Psoas muscle (tissue), 8 donors: ENCODE data around the gene SDHA. TPM values are rescaled to one million over a fixed set of nuclear protein-coding genes. Genes with fewer than 3 reads are reported as not detected.

Experiments used
- ATAC-seq, 4 donors: fragments of 200-7000 bp; cut with Tn5 transposase; one replicate each; pipeline ENCODE4 v1.9.1; 2020; ENCODE audit warnings: moderate library complexity in 3 of 4, mild to moderate bottlenecking in 2 of 4
- DNase-seq, 2 donors: peaks; one replicate each; pipeline ENCODE4 v3.0.0-alpha.2; 2020
- H3K27ac ChIP-seq: fragments of 200-600 bp; one replicate; pipeline ENCODE4 v1.8.0; 2022
- H3K27me3 ChIP-seq, 3 donors: fragments of 200-600 bp in 1 of 3; one replicate each; pipeline versions ENCODE4 v1.6.1 to v1.8.0; 2013 to 2022; ENCODE audit warnings: low read length in 2 of 3, mild to moderate bottlenecking in 2 of 3, moderate library complexity in 1 of 3; ENCODE audit not compliant: insufficient read depth in 3 of 3
- H3K36me3 ChIP-seq, 2 donors: fragments of 200-600 bp in 1 of 2; one replicate each; pipeline versions ENCODE4 v1.6.1 to v1.8.0; 2013 to 2022; ENCODE audit warnings: low read depth in 1 of 2, mild to moderate bottlenecking in 1 of 2, moderate library complexity in 1 of 2; ENCODE audit not compliant: insufficient read depth in 1 of 2
- H3K4me1 ChIP-seq: fragments of 200-600 bp; one replicate; pipeline ENCODE4 v1.8.0; 2022
- H3K4me3 ChIP-seq: fragments of 200-600 bp; one replicate; pipeline ENCODE4 v1.8.0; 2022; ENCODE audit warnings: mild to moderate bottlenecking
- H3K9me3 ChIP-seq: fragments of 200-600 bp; one replicate; pipeline ENCODE4 v1.8.0; 2022
- WGBS, 3 donors: extraction: QIAGEN DNeasy Blood & Tissue Kit; methylation state at CpG; one replicate each; pipeline versions ENCODE4 v1.1.6 to v1.1.7; 2013; 5-methylcytosine and 5-hydroxymethylcytosine counted together
- intact Hi-C, 2 donors: fragments of 100-400 bp; cut with DNase I; formaldehyde crosslinking; loops; one replicate each; pipeline versions ENCODE4 v1.11.0 to v1.14.2; 2022
- polyA plus RNA-seq, 3 donors: library from polyadenylated mRNA; stranded (reverse); fragments of 200-250 nt; gene quantifications; one replicate each; pipeline ENCODE4 v1.2.3, GENCODE V29; 2013
- total RNA-seq, 4 donors: library from RNA; stranded (reverse); fragmentation: NEBNext Ultra II Directional in 2 of 4; extraction: Animal tissue kit (Norgen Biotek cat#: 25700) in 2 of 4; gene quantifications; one replicate each; pipeline versions ENCODE4 v1.2.1 to v1.2.4, GENCODE V29; 2021 to 2023
- TF ChIP-seq, protein P1 (sequence below): fragments of 200-600 bp; IDR thresholded peaks from one replicate; pipeline ENCODE4 v1.8.0; 2022; ENCODE audit warnings: antibody characterized with exemption
- donor health status: healthy with polysubstance abuse.
- donor health status: DM: no; HTN: no; CAD: no; lungs with moderate emphysema.
- donor health status: Bipolar disorder and iron deficiency.
- donor health status: healthy.
- donor health status: DM: yes; HTN: yes; CAD: no.
- donor health status: DM: no; HTN: no; CAD: no.
- donor health status: DM: no; HTN: no; CAD: no.
- donor health status: DM: yes; HTN: yes; CAD: no.

SDHA gene
- total and polyA plus RNA-seq, 7 donors, result 160 to 363 (median 269) TPM

DNA sequence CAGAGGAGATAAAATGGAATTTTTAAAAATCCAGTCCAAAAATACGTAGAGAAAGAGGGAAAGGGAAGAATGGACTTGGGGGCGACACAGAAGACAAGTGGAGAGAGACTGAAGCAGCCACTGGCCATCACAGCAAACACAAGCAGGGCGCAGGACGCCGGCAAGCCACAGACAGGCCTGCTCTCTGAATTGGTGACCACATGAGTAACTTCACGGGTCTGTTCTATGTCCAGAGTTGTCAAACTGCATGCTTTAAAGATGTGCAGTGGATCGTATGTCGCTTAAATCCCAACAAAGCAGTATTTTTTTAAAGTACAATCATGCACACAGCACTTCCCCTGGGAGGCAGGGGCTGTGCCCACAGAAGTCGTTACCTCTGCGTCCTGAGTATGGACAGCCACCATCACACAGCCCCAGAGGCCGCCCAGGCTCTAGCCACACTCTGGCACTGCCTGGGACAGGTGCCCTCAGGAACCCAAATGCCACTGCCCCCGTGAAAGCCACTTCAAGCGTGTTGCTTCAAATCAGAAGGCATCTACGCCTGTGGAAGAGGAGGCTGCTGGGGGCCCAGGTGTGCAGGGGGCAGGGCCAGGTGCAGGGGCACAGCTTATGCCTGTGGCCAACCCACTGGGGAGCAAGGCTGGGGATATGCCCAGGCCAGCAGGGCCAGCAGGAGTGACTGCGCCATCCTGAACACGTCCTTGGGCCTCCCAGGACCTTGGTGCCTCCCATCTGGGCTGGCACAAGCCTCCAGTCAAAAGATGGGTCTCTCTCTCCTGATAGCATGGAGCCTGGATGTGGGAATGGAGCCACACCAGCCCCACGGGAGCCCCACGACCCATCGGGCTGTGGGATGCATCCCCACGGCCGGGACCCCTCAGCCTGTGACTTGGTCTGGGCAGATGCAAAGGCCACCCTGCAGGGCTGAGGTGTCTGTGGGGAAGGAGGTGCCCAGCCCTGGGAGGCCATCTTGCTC lies 32.7 kb upstream of the SDHA start:
- H3K27ac ChIP-seq, result no peak overlapping the region
- no peak overlapping the region for H3K4me3 ChIP-seq
- ATAC-seq (no peak), DNase-seq (peak; percentile 7 to 25)
- peaks cover 23% of the 10 kb centered on the region for H3K4me1 ChIP-seq
- WGBS, 3 donors, result 83 to 84% (median 83%) methylated on average over 21 of the region's 21 CpGs
- H3K27me3 ChIP-seq, result no peaks in the 10 kb centered on the region
- no peaks in the 10 kb centered on the region for H3K9me3 ChIP-seq
- intact Hi-C loops, result loop anchor here (2.0 to 5.0 kb wide), 3 partner anchors 37 to 132 kb away; no protein-coding TSS in a partner anchor
- TF ChIP-seq, protein P1, sequence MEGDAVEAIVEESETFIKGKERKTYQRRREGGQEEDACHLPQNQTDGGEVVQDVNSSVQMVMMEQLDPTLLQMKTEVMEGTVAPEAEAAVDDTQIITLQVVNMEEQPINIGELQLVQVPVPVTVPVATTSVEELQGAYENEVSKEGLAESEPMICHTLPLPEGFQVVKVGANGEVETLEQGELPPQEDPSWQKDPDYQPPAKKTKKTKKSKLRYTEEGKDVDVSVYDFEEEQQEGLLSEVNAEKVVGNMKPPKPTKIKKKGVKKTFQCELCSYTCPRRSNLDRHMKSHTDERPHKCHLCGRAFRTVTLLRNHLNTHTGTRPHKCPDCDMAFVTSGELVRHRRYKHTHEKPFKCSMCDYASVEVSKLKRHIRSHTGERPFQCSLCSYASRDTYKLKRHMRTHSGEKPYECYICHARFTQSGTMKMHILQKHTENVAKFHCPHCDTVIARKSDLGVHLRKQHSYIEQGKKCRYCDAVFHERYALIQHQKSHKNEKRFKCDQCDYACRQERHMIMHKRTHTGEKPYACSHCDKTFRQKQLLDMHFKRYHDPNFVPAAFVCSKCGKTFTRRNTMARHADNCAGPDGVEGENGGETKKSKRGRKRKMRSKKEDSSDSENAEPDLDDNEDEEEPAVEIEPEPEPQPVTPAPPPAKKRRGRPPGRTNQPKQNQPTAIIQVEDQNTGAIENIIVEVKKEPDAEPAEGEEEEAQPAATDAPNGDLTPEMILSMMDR, result no peak
- no peaks in the 10 kb centered on the region for H3K36me3 ChIP-seq

DNA sequence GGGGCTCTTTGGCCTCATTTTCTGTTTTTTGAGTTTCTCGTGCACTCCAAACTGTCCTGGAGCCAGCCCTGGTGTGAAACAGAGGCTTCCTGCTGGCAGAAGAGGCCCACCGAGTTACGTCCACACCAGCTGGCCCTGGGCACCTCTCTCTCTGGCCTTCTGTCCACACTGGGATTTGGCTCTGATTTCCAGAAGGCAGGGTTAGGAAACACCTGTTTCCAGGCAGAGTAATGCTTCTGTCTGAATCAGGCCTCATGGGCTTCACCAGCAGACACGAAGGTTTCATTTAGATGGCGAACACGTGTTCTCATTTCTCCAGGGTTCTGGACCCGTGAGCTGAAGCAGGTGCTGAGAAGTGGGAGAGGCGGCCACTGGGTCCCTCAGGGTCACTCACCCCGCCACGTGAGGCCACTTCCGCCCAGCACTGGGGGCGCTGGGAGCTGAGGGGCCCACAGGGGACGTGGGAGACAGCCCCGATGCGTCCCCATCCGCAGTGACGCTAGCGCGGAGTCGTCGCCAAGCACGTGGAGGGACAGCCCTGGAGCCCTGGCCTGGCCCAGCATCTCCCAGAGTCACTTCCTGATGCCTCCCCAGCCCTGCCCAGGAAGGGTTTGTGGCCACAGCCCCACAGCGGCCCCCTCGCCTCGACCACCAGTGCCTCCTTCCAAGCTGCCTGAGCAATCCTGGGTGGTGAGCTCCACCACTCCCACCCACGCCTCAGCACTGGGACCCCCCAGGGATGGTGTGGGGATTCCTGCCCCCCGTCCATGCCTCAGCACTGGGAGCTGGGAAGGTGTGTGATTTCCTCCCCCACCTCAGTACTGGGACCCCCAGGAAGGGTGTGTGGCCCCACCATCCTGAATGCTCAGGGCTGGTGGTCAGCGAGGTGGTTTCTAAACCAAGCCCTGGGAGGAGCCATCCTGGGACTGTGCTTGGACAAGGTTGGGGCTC lies 31.8 kb upstream of the SDHA start:
- Histone ChIP-seq H3K36me3 (no peaks in the 10 kb centered on the region), H3K4me1 (peaks cover 31% of the 10 kb centered on the region), H3K4me3 (no peak overlapping the region), H3K9me3 (no peaks in the 10 kb centered on the region), H3K27ac (no peak overlapping the region), H3K27me3 (no peaks in the 10 kb centered on the region)
- intact Hi-C loops, result loop anchor here (2.0 to 5.0 kb wide), 3 partner anchors 36 to 131 kb away; no protein-coding TSS in a partner anchor
- 60 to 68% (median 62%) methylated on average over 23 to 28 of the region's 28 CpGs for WGBS, 3 donors
- ATAC-seq, result no peak
- TF ChIP-seq, protein P1, result no peak
- DNase-seq, result peak in 1 of 2 donors; percentile 12

DNA sequence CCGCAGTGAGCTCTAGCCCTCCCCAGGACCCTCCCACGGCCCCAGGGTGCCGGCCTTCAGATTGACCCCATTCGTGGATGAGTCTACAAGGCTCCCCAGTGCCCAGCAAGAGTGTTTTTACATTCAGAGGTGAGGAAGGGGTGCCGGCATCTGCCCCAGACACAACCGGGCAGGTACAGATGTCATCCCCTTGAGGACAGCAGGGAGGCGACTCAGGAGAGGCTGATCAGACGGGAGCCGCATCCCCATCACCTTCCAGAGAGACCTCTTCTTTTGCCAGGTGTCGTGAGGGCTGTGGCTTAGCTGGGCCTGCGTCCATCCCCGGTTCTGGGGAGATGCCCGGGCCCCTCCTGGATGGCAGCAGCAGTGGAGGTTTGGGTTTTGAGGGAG lies 31.1 kb upstream of the SDHA start:
- DNase-seq (peak in 1 of 2 donors; percentile 9), ATAC-seq (no peak)
- Histone ChIP-seq H3K27me3 (no peaks in the 10 kb centered on the region), H3K9me3 (no peaks in the 10 kb centered on the region), H3K4me3 (no peak overlapping the region), H3K27ac (no peak overlapping the region), H3K4me1 (peaks cover 38% of the 10 kb centered on the region), H3K36me3 (no peaks in the 10 kb centered on the region)
- WGBS, 3 donors, result 83 to 95% (median 85%) methylated on average over 13 of the region's 13 CpGs
- intact Hi-C loops, result loop anchor here (2.0 to 5.0 kb wide), 3 partner anchors 35 to 130 kb away; no protein-coding TSS in a partner anchor
- TF ChIP-seq, protein P1, result no peak

DNA sequence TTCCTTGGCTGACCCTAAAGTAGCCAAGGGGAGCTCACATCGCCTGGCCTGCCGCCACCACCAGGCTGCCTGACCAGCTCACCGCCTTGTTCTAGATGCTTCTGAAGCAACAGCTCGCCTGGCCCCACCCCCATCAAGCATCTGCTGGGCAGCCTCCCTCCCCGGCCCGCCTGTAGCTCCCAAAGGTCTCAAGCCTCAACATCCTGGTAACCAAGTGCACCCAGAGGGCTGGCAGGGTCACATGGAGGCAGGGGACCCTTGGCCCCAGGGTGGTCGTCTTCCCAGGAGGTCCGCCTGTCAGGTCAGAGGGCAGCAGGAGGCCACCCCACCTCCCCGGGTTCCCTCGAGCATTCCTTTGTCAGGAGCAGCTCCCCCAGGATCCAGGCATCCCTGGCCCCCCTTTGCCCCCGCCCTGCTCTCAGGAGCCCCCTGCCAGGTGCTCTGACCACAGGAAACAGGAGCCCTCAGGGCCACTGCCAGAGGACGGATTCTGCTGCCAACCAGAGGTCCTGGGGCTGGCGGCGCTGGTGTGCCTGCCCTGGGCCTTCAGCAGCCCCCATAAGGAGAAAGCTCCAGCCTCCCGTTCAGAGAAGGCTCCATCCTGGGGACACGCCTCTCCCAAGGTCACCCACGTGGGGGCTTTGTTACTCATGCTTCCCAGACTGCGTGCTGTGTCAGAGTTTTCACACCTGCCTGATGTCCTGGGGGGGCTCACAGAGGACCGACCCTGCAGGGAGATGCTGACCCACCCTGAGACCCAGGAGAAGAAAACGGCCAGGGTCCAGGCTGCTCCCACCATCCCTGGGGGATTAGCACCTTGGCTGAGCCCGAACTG lies 30.3 kb upstream of the SDHA start:
- Histone ChIP-seq H3K36me3 (no peaks in the 10 kb centered on the region), H3K4me1 (peaks cover 41% of the 10 kb centered on the region), H3K4me3 (peak overlapping the region; percentile 47), H3K27ac (peak overlapping the region; percentile 97), H3K9me3 (no peaks in the 10 kb centered on the region), H3K27me3 (no peaks in the 10 kb centered on the region)
- TF ChIP-seq, protein P1, result no peak
- intact Hi-C loops, result loop anchor here (2.0 to 5.0 kb wide), 3 partner anchors 34 to 129 kb away; no protein-coding TSS in a partner anchor
- 52 to 57% (median 53%) methylated on average over 18 to 21 of the region's 21 CpGs for WGBS, 3 donors
- DNase-seq (peak in 1 of 2 donors; percentile 16), ATAC-seq (no peak)
